NCI-H1092 (cell line): ENCODE results near the gene ASPG.
"Not testable (repeated sequence)": the region's sequence is repeated elsewhere in the genome, so short reads cannot be mapped to it uniquely, and the experiment has no call there.

Source experiments
- DNase-seq: peaks from one replicate; lab custom pipeline; 2025; lab: John Stamatoyannopoulos, UW

The ASPG gene

DNA sequence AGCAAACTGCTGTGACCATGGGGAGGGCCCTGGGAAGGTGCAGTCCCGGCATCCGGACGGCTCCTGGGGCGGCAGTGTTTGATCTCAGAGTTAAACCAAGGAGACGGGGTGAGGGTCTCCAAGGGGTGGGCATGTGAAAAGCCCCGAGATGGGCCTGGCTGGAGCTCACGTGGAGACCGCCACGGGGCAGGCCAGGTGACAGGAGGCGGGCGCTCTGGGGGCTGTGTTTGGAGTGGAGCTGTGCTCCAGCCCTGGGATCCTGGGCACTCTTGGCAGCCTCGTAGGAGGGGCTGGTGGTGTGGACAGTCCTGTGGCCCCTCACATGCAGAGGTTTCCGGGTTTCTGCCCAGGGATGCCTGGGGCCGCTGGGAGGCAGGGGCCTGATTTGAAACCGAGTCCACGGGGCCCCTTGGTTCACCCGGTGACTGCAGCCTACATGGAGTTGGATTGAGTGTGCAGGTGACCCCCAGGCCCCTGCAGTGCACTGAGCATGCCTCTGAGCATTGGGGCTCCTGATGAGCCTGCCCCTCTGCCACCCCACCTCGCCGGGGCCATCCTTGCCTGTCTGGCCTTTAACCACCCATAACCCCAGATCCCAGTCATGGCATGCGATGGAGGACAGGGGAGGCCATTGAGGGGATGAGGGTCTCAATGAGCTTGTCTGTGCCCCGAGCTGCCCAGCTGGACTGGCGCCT is 61.3 kb downstream of the ASPG start:
- DNase-seq = no peak

- DNase-seq = no peak
These were observed 62.0 kb downstream of the ASPG start for GRCh38 chr14:104147346-104148125.

- no peak for DNase-seq
These were observed 63.2 kb downstream of the ASPG start for GRCh38 chr14:104148433-104149277.

DNA sequence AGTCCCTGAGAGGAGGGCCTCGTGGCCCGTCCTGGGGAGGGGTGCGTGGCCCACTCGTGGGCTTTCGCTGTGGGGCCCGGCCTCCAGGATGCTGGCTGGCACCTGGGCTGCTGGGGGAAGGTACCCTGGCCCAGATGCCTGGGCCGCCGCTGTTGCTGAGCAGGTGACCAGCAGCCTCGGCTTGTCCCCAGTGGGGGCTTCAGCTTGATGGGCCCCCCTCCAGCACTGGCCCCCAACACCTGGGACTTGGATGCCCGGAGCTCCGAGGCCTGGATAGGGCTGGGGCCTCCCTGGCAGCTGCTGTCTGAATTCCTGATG is 63.7 kb downstream of the ASPG start:
- no peak for DNase-seq

GRCh38 chr14:104149617-104150135 is 64.2 kb downstream of the ASPG start:
- peak; percentile 47 for DNase-seq

GRCh38 chr14:104150136-104151025 is 64.9 kb downstream of the ASPG start:
- DNase-seq = peak; percentile 78

- no peak for DNase-seq
These were observed 65.5 kb downstream of the ASPG start for GRCh38 chr14:104151026-104151381.

DNA sequence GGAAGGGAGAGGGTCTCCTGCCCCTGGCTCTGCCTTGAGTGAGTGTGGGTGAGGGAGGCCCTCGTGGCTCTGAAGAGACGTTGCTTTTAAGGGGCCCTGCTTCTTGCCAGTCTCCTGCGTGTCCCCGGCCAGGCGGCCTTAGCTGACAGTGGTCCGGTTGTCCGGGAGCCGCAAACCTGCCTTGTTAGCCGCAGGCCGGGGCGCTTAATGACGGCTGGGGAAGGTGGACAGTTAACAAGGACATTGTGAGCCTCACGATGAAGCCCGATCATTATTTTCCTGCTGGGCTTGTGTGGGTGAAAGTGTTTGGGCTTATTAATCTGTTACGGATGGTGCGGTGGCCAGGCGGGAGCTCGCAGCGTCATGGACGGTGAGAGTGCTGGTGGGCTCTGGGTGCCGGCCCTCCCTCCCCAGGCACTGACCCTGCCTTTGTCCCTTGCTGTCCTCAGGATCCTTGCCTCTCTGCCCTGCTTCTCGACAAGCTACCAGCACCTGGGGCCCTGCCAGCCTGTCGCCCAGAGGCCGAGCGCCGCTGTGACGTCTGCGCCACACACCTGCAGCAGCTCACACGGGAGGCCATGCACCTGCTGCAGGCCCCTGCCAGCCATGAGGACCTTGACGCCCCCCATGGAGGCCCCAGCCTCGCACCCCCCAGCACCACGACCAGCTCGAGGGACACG is 66.2 kb downstream of the ASPG start:
- no peak for DNase-seq

- DNase-seq = no peak
These were observed 66.7 kb downstream of the ASPG start for GRCh38 chr14:104152246-104152575.

- DNase-seq = no peak
These were observed 67.3 kb downstream of the ASPG start for GRCh38 chr14:104152686-104153393.

DNA sequence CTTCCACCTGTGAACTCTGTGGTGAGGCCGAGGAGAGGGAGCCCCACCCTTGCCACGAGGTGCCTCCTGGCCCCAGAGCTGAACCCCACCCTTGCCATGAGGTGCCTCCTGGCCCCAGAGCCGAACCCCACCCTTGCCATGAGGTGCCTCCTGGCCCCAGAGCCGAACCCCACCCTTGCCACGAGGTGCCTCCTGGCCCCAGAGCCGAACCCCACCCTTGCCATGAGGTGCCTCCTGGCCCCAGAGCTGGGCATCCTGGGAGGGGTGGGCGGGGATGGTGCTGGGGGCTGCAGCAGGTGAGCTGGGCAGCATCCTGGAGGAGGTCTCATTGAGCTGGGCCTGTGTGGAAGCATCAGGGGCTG is 67.9 kb downstream of the ASPG start:
- DNase-seq = not testable (repeated sequence)

DNA sequence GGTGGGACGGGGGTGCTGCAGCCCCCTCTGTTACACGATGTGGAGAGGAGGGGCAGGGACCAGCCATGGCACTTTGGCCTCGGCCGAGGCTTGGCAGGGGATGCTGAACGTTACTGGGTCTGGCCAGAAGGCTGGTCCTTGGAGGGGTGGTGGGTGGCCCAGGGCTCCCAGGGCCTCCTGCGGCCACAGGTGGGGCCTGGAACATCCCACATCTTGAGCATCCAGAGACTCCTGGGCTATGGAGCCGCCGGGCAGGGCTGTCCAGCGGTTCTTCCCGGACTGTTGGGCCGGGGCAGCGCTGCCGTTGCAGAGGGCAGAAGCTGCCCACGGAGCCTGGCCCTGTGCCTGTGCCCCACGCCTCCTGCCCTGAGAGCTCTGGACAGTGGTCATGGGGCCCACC is 68.7 kb downstream of the ASPG start:
- DNase-seq = no peak

GRCh38 chr14:104155513-104155912 is 70.0 kb downstream of the ASPG start:
- DNase-seq = no peak

DNA sequence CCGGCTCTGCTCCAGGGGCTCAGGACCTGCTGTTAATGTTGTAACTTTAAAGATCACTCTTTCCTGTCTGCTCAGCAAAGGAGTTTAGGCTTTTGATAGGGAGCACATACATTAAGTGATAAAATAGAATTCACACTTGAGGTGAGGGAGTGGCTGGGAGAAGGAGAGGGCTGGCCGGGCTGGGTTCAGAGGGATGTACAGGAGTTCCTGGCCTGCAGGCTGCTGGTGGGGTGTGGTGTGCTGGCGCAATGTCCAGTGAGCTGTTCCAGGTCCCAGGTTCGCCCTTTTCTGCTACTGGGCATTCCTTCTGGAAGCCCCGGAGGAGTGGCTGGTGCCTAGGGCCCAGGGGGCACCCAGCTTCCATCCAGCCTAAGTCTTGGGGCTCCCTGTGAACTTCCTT is 70.6 kb downstream of the ASPG start:
- no peak for DNase-seq

DNA sequence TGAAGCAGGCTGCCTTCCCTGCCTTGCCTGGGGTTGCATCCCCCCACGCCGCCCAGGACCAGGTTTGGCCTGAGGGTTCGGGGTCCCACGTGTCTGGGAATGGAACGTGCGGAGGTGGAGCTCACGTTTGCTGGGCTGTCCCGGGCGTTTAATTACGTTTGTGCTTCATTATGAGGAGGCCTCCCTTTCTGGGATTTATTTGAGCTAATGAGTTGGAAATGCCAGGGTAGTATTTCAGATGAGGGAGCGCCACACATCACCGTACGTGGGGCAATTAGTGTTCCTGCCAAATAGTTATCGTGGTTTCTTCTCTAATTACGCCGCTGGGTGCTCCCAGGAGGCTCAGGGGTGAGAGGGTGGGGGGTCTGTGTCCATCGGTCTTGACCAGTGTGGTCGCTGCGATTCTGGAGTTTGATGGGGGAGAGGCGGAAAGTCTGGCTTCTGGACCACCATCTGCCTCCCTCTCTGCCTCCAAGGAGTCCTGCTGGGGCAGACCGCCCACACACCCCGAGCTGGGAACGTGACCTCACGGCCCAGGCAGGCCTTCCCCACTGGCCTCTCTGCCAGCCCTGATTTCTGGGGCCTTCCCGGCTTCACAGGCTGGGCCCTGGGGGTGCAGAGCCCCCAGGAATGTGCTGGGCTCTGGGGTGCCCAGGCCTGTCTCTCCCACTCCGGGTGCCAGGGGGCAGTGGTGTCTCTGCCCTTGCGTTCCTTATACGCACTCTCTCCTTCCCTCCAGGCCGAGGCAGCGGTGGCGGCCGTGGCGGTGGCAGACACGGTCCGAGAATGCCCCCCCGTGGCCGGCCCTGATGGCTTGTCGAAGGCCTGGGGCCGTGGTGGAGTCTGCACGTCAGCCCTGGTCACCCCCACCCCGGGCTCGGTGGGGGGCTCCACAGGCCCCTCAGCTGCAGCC is 71.8 kb downstream of the ASPG start:
- DNase-seq = no peak

DNA sequence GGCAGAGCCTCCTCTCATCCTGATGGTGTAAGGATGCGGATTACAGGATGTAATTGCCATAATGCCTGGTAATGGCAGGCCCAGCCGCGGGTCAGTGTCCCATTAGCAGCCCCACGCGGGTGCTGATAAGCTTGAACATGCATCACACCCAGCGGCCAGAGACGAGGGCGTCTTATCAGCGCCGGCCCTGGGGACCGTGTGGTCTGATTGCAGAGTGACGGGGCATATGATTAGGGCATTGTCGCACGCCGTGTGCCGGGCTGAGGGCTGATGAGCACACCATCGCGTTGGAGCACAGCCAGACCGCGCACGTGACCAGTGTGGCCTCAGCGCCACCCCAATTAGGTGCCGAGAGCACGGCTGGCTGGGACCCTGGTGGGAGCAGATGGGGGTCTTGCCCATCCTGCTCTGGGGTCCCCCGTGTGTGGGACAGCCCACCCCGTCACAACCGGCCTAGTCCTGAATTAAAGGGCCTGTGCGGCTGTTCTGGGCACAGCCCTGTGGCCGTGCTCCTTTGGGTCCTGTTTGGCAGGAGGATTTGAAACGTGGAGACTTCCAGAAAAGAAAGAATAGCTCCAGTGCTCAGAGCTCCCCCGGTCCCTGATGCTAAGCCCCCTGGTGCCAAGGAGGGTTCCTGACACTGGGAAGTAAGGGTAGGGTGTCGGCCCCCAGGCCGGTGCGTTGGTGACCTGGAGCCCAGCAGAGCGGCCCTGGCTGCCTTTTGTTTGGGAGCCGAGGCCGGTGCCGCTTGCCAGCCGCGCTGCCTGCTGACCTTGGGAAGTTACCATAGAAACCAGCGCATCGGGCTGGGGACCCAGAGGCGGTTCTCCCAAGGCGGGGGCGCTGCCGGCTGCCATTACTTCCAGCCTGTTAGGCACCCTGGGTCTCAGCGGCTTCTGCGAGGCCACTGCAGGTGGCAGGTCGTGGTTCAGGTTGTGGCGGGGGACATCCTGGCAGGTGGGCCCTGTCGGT is 73.6 kb downstream of the ASPG start:
- no peak for DNase-seq

- DNase-seq = no peak
These were observed 74.5 kb downstream of the ASPG start for GRCh38 chr14:104159990-104160389.

DNA sequence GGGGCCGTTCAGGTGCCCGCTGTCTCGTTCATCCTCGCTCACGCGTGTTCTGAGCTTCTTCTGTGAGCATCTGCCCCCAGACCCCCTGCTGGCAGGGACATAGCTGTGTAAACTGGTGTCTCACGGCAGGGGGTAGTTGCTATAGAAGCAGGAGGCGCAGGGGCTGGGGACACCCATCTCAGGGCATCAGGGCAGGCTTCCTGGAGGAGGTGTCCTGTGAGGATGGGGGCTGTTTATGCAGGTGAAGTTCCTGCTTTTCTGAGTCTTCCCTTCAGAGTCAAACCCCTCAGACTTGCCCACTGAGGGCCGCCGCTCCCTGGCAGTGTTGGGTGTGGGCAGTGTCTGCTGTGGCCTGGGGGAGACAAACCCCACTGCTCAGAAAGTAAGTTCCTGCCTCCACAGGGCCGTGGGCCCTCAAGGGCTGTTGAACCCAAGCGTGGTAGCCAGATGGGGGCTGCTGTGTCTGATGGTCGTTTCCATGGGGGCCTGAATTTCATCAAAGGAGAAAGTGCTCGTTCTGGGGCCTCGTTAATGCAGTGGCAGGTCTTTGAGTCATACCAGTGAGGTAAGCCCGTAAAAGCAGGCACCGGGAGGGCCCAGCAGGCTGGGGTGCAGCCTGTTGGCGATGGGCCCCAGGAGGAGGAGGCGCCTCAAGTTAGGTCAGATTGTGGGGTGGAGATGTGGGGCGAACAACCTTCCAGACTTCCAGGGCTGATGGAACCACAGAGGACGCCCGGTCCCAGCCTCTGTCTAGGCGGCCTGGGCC is 76.3 kb downstream of the ASPG start:
- DNase-seq = no peak
